H9 (cell line): ENCODE measurements around the gene MAML1. TPM values are rescaled to one million over a fixed set of nuclear protein-coding genes. Genes with fewer than 3 reads are reported as not detected.

Source experiments
- DNase-seq: peaks from one replicate; pipeline ENCODE4 v3.0.0-alpha.2; 2017
- H2AFZ ChIP-seq: one replicate; pipeline ENCODE4 v1.6.1; 2013; ENCODE audit warnings: mild to moderate bottlenecking, low read length, control low read depth, moderate library complexity
- H2AK5ac ChIP-seq: 2 replicates; pipeline ENCODE4 v1.6.1; 2013; ENCODE audit warnings: low read length, control low read depth, mixed read lengths; ENCODE audit not compliant: insufficient read length
- H2BK120ac ChIP-seq: one replicate; pipeline ENCODE4 v1.6.1; 2013; ENCODE audit warnings: low read depth, mild to moderate bottlenecking, low read length, control low read depth, inconsistent platforms; ENCODE audit not compliant: poor library complexity, severe bottlenecking
- H2BK12ac ChIP-seq: 2 replicates; pipeline ENCODE4 v1.6.1; 2013; ENCODE audit warnings: low read length, control low read depth, mixed read lengths, low read depth; ENCODE audit not compliant: insufficient read length
- H2BK15ac ChIP-seq: 2 replicates; pipeline ENCODE4 v1.6.1; 2013; ENCODE audit warnings: low read depth, low read length, control low read depth
- H2BK20ac ChIP-seq: one replicate; pipeline ENCODE4 v1.6.1; 2013; ENCODE audit warnings: low read depth, mild to moderate bottlenecking, low read length, control low read depth, inconsistent platforms; ENCODE audit not compliant: poor library complexity, severe bottlenecking
- H2BK5ac ChIP-seq: 2 replicates; pipeline ENCODE4 v1.6.1; 2013; ENCODE audit warnings: low read length, control low read depth, mixed read lengths; ENCODE audit not compliant: insufficient read length
- H3K14ac ChIP-seq: 2 replicates; pipeline ENCODE4 v1.6.1; 2013; ENCODE audit warnings: low read length, control low read depth; ENCODE audit not compliant: insufficient read depth
- H3K18ac ChIP-seq: 2 replicates; pipeline ENCODE4 v1.6.1; 2013; ENCODE audit warnings: low read depth, mild to moderate bottlenecking, mixed read lengths, low read length, control low read depth; ENCODE audit not compliant: insufficient read length
- H3K23ac ChIP-seq: 2 replicates; pipeline ENCODE4 v1.6.1; 2013; ENCODE audit warnings: low read length, control low read depth, mixed read lengths, low read depth; ENCODE audit not compliant: insufficient read length
- H3K23me2 ChIP-seq: 2 replicates; pipeline ENCODE4 v1.6.1; 2013; ENCODE audit warnings: low read depth, mild to moderate bottlenecking, mixed read lengths, low read length, control low read depth; ENCODE audit not compliant: insufficient read length, poor library complexity, severe bottlenecking
- H3K27ac ChIP-seq: 2 replicates; pipeline ENCODE4 v1.5.1; 2013; ENCODE audit warnings: low read length, control low read depth, mixed read lengths, low read depth; ENCODE audit not compliant: insufficient read length
- H3K27me3 ChIP-seq: 2 replicates; pipeline ENCODE4 v1.6.1; 2013; ENCODE audit warnings: low read length, control low read depth, inconsistent platforms; ENCODE audit not compliant: insufficient read depth
- H3K4ac ChIP-seq: 2 replicates; pipeline ENCODE4 v1.6.1; 2013; ENCODE audit warnings: low read depth, mild to moderate bottlenecking, control low read depth, inconsistent platforms, low read length, moderate library complexity
- H3K4me1 ChIP-seq: 2 replicates; pipeline ENCODE4 v1.6.1; 2013; ENCODE audit warnings: low read length, control low read depth, inconsistent platforms; ENCODE audit not compliant: insufficient read depth
- H3K4me2 ChIP-seq: 2 replicates; pipeline ENCODE4 v1.6.1; 2013; ENCODE audit warnings: low read length, control low read depth, mixed read lengths; ENCODE audit not compliant: insufficient read length, insufficient read depth
- H3K56ac ChIP-seq: 2 replicates; pipeline ENCODE4 v1.6.1; 2013; ENCODE audit warnings: low read depth, mild to moderate bottlenecking, mixed read lengths, low read length, control low read depth; ENCODE audit not compliant: insufficient read length
- H3K79me1 ChIP-seq: 2 replicates; pipeline ENCODE4 v1.6.1; 2013; ENCODE audit warnings: low read depth, mild to moderate bottlenecking, moderate library complexity, low read length, control low read depth, inconsistent platforms; ENCODE audit not compliant: insufficient read depth, poor library complexity, severe bottlenecking
- H3K79me2 ChIP-seq: 2 replicates; pipeline ENCODE4 v1.6.1; 2013; ENCODE audit warnings: low read length, control low read depth, inconsistent platforms; ENCODE audit not compliant: insufficient read depth
- H3K9ac ChIP-seq: 2 replicates; pipeline ENCODE4 v1.6.1; 2013; ENCODE audit warnings: low read length, control low read depth, mixed read lengths; ENCODE audit not compliant: insufficient read length; ENCODE audit errors: extremely low read depth
- H3K9me3 ChIP-seq: one replicate; pipeline ENCODE4 v1.6.1; 2013; ENCODE audit warnings: low read depth, low read length, inconsistent platforms; ENCODE audit not compliant: control insufficient read depth
- H3T11ph ChIP-seq: one replicate; pipeline ENCODE4 v1.6.1; 2013; ENCODE audit warnings: mild to moderate bottlenecking, low read length, control low read depth, inconsistent platforms
- H4K20me1 ChIP-seq: one replicate; pipeline ENCODE4 v1.6.1; 2013; ENCODE audit not compliant: control insufficient read depth, insufficient read length, insufficient read depth
- H4K5ac ChIP-seq: 2 replicates; pipeline ENCODE4 v1.6.1; 2013; ENCODE audit warnings: low read depth, mild to moderate bottlenecking, mixed read lengths, low read length, control low read depth; ENCODE audit not compliant: insufficient read length
- H4K8ac ChIP-seq: replicated peaks from 2 replicates; pipeline ENCODE4 v1.6.1; 2013; ENCODE audit warnings: low read length, control low read depth, mixed read lengths, low read depth; ENCODE audit not compliant: insufficient read length
- H4K91ac ChIP-seq: 2 replicates; pipeline ENCODE4 v1.6.1; 2013; ENCODE audit warnings: low read depth, mild to moderate bottlenecking, moderate library complexity, mixed read lengths, low read length, control low read depth; ENCODE audit not compliant: insufficient read length
- H3K27ac Mint-ChIP-seq, 3 experiments: 2 replicates in 2 of 3; 3 replicates in 1 of 3; pipeline ENCODE4 v1.8.0; 2020 to 2021; ENCODE audit warnings: mixed read lengths in 3 of 3, mild to moderate bottlenecking in 1 of 3, moderate library complexity in 1 of 3
- H3K27me3 Mint-ChIP-seq: 2 replicates; pipeline ENCODE4 v1.8.0; 2021; ENCODE audit warnings: low read depth, mild to moderate bottlenecking, moderate library complexity, mixed read lengths
- H3K36me3 Mint-ChIP-seq, 3 experiments: 2 replicates in 2 of 3; 3 replicates in 1 of 3; pipeline ENCODE4 v1.8.0; 2020 to 2021; ENCODE audit warnings: low read depth in 3 of 3, mixed read lengths in 3 of 3; ENCODE audit not compliant: insufficient read depth in 1 of 3
- H3K4me1 Mint-ChIP-seq, 2 experiments: 2 replicates each; pipeline ENCODE4 v1.8.0; 2020; ENCODE audit warnings: mixed read lengths in 2 of 2
- H3K4me3 Mint-ChIP-seq, 2 experiments: 2 replicates in 1 of 2; 3 replicates in 1 of 2; pipeline ENCODE4 v1.8.0; 2020 to 2021; ENCODE audit warnings: mild to moderate bottlenecking in 2 of 2, mixed read lengths in 2 of 2, moderate library complexity in 1 of 2
- H3K9me3 Mint-ChIP-seq, 2 experiments: 2 replicates in 1 of 2; 3 replicates in 1 of 2; pipeline ENCODE4 v1.8.0; 2020; ENCODE audit warnings: mild to moderate bottlenecking in 2 of 2, mixed read lengths in 2 of 2, moderate library complexity in 1 of 2
- WGBS: extraction: QIAGEN DNeasy Blood & Tissue Kit; methylation state at CpG from one replicate; pipeline ENCODE4 v1.1.7; 2013; ENCODE audit warnings: missing lambda C conversion rate, low lambda C conversion rate, mixed read lengths; ENCODE audit not compliant: insufficient read length; ENCODE audit errors: extremely low coverage; 5-methylcytosine and 5-hydroxymethylcytosine counted together
- total RNA-seq: library from RNA; stranded (reverse); gene quantifications from 2 replicates; pipeline ENCODE4 v1.2.1, GENCODE V29; 2021
- TF ChIP-seq, protein P1 (sequence below): fragments of 200-600 bp; sonication (generic); conservative IDR thresholded peaks from 3 replicates; pipeline ENCODE4 v1.8.0; 2021; ENCODE audit warnings: antibody characterized with exemption, mild to moderate bottlenecking

The MAML1 gene
- total RNA-seq, 1 experiment from 2014 or later = 50.8 TPM

DNA sequence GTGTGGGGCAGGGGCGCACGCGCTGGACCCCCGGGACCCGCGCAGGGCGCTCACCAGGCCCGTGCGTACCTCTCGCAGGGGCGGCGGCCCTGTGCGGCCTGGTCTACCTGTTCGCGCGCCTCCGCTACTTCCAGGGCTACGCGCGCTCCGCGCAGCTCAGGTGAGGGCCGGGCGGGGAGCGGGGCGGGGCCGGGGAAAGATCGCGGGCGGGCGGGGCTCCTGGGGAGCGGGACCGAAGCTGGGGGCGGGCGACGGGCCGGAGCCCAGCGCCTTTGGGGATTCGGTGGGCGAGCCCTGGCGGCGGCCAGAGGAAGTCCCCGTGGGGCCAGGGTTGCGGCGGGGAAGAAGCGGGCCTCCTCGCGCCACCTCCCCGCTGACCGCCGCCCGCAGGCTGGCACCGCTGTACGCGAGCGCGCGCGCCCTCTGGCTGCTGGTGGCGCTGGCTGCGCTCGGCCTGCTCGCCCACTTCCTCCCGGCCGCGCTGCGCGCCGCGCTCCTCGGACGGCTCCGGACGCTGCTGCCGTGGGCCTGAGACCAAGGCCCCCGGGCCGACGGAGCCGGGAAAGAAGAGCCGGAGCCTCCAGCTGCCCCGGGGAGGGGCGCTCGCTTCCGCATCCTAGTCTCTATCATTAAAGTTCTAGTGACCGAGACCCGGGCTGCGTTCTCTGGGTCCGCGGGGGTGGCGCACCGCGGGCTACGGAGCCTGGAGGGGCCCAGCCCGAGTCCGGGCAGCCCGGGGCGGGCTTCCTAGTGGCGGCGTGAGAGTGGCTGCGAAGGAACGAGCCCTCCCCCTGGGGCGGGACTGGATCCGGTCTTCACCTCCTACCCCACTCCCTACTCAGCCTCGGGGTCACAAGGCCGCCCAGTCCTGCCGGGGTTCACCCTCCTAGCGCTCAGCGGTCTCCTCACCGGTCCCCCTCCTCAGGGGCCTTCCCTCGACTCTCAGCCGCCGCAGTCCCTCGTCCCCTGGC lies 63.5 kb downstream of the MAML1 start:
- H2BK20ac ChIP-seq = no peak overlapping the region
- no peaks in the 10 kb centered on the region for H3K9me3 ChIP-seq
- H2AFZ ChIP-seq = no peak overlapping the region
- H4K8ac ChIP-seq = no peak overlapping the region
- H3K23me2 ChIP-seq = peaks cover 3% of the 10 kb centered on the region
- peak overlapping the region; percentile 10 for H3K14ac ChIP-seq
- H3K4me3 Mint-ChIP-seq = peak overlapping the region; percentile 77 to 79
- H3K36me3 Mint-ChIP-seq = peaks cover 17 to 34% (median 30%) of the 10 kb centered on the region in 3 experiments; a peak in 6 of 7 replicates
- no peak overlapping the region for H2BK120ac ChIP-seq
- no CpG with 5 or more reads among the region's 113 CpGs for WGBS
- H3K27me3 Mint-ChIP-seq = peaks cover 7% of the 10 kb centered on the region
- TF ChIP-seq, protein P1, sequence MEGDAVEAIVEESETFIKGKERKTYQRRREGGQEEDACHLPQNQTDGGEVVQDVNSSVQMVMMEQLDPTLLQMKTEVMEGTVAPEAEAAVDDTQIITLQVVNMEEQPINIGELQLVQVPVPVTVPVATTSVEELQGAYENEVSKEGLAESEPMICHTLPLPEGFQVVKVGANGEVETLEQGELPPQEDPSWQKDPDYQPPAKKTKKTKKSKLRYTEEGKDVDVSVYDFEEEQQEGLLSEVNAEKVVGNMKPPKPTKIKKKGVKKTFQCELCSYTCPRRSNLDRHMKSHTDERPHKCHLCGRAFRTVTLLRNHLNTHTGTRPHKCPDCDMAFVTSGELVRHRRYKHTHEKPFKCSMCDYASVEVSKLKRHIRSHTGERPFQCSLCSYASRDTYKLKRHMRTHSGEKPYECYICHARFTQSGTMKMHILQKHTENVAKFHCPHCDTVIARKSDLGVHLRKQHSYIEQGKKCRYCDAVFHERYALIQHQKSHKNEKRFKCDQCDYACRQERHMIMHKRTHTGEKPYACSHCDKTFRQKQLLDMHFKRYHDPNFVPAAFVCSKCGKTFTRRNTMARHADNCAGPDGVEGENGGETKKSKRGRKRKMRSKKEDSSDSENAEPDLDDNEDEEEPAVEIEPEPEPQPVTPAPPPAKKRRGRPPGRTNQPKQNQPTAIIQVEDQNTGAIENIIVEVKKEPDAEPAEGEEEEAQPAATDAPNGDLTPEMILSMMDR = peak; percentile 73
- H3K23ac ChIP-seq = no peak overlapping the region
- H3K18ac ChIP-seq = no peak overlapping the region
- no peak overlapping the region for H3K4ac ChIP-seq
- no peak overlapping the region for H4K91ac ChIP-seq
- H2BK12ac ChIP-seq = no peak overlapping the region
- no peaks in the 10 kb centered on the region for H3K79me2 ChIP-seq
- no peak overlapping the region for H3K27ac ChIP-seq
- no peak overlapping the region for H2AK5ac ChIP-seq
- H3K9me3 Mint-ChIP-seq = no peaks in the 10 kb centered on the region
- no peak overlapping the region for H2BK5ac ChIP-seq
- H3K79me1 ChIP-seq = no peaks in the 10 kb centered on the region
- no peaks in the 10 kb centered on the region for H4K20me1 ChIP-seq
- peak overlapping the region; percentile 48 for H3K4me2 ChIP-seq
- H2BK15ac ChIP-seq = no peak overlapping the region
- H3T11ph ChIP-seq = no peak overlapping the region
- no peaks in the 10 kb centered on the region for H3K27me3 ChIP-seq
- H3K4me1 Mint-ChIP-seq = peaks cover 17 to 18% of the 10 kb centered on the region in 2 experiments
- no peak overlapping the region for H4K5ac ChIP-seq
- H3K9ac ChIP-seq = no peak overlapping the region
- H3K27ac Mint-ChIP-seq = no peak overlapping the region
- peak; percentile 79 for DNase-seq
- no peak overlapping the region for H3K56ac ChIP-seq
- no peaks in the 10 kb centered on the region for H3K4me1 ChIP-seq
